ENCODE results near the gene PALM. TPM values are rescaled to one million over a fixed set of nuclear protein-coding genes. Genes with fewer than 3 reads are reported as not detected.

PALM gene
- total RNA-seq, 4 donors from 2014 or later = 42.8 to 119 (median 70.8) TPM

- H3K27me3 ChIP-seq = peaks cover 0 to 13% (median 0%) of the 10 kb centered on the region in 4 donors
- TF ChIP-seq CTCF (IDR thresholded peaks at IDR 0.05) (no peak), EP300 (IDR thresholded peaks at IDR 0.05) (no peak), POLR2A (IDR thresholded peaks at IDR 0.05; ENCODE audit: low read depth) (no peak), POLR2AphosphoS5 (IDR thresholded peaks at IDR 0.05) (no peak)
- peaks cover 0 to 8% (median 7%) of the 10 kb centered on the region in 4 donors for H3K36me3 ChIP-seq
- H3K4me3 ChIP-seq = peak overlapping the region; percentile 80 to 98 (median 82)
- peak overlapping the region; percentile 95 to 99 (median 96) for H3K27ac ChIP-seq (replicated peaks in 1 of 4)
- H3K9me3 ChIP-seq = no peaks in the 10 kb centered on the region
- no peak for DNase-seq (ENCODE audit: extremely low spot score)
- WGBS = 71% methylated on average over 31 of the region's 54 CpGs
- peaks cover 23 to 49% (median 47%) of the 10 kb centered on the region in 4 donors for H3K4me1 ChIP-seq
- intact Hi-C loops (cut with DNase I) = no loop called here
Measured at GRCh38 chr19:681029-682019, 27.4 kb upstream of the PALM start.

- peaks cover 0 to 8% (median 7%) of the 10 kb centered on the region in 4 donors for H3K36me3 ChIP-seq
- TF ChIP-seq EP300 (IDR thresholded peaks at IDR 0.05) (no peak), CTCF (IDR thresholded peaks at IDR 0.05) (no peak), POLR2AphosphoS5 (IDR thresholded peaks at IDR 0.05) (peak in 1 of 2 donors; percentile 42)
- peaks cover 16 to 34% (median 32%) of the 10 kb centered on the region in 4 donors for H3K4me1 ChIP-seq
- H3K27ac ChIP-seq (replicated peaks in 1 of 4) = no peak overlapping the region
- H3K27me3 ChIP-seq = no peaks in the 10 kb centered on the region
- DNase-seq (ENCODE audit: extremely low spot score) = no peak
- no peak overlapping the region for H3K4me3 ChIP-seq
- intact Hi-C loops (cut with DNase I) = no loop called here
- no peaks in the 10 kb centered on the region for H3K9me3 ChIP-seq
- 87% methylated on average over 7 of the region's 25 CpGs for WGBS
Measured at GRCh38 chr19:682678-683320, 25.9 kb upstream of the PALM start.

GRCh38 chr19:685454-685931 is 23.2 kb upstream of the PALM start:
- TF ChIP-seq EP300 (IDR thresholded peaks at IDR 0.05) (no peak), CTCF (IDR thresholded peaks at IDR 0.05) (no peak), POLR2AphosphoS5 (IDR thresholded peaks at IDR 0.05) (peak in 1 of 2 donors; percentile 6), POLR2A (IDR thresholded peaks at IDR 0.05; ENCODE audit: low read depth) (no peak)
- Histone ChIP-seq H3K9me3 (no peaks in the 10 kb centered on the region), H3K4me1 (peaks cover 0 to 12% (median 11%) of the 10 kb centered on the region in 4 donors), H3K36me3 (peaks cover 0 to 8% (median 7%) of the 10 kb centered on the region in 4 donors), H3K27ac (replicated peaks in 1 of 4) (no peak overlapping the region), H3K27me3 (no peaks in the 10 kb centered on the region), H3K4me3 (no peak overlapping the region)
- intact Hi-C loops (cut with DNase I) = no loop called here
- 82% methylated on average over 25 of the region's 31 CpGs for WGBS
- no peak for DNase-seq (ENCODE audit: extremely low spot score)

GRCh38 chr19:686589-687297 is 22.0 kb upstream of the PALM start:
- H3K4me3 ChIP-seq = no peak overlapping the region
- no peaks in the 10 kb centered on the region for H3K27me3 ChIP-seq
- H3K36me3 ChIP-seq = peaks cover 0 to 2% (median 1%) of the 10 kb centered on the region in 4 donors
- H3K27ac ChIP-seq (replicated peaks in 1 of 4) = no peak overlapping the region
- no peak for DNase-seq (ENCODE audit: extremely low spot score)
- no peaks in the 10 kb centered on the region for H3K9me3 ChIP-seq
- no peak for TF ChIP-seq CTCF (IDR thresholded peaks at IDR 0.05)
- no peak for TF ChIP-seq POLR2AphosphoS5 (IDR thresholded peaks at IDR 0.05)
- TF ChIP-seq EP300 (IDR thresholded peaks at IDR 0.05) = no peak
- no peak for TF ChIP-seq POLR2A (IDR thresholded peaks at IDR 0.05; ENCODE audit: low read depth)
- WGBS = 86% methylated on average over 4 of the region's 17 CpGs
- intact Hi-C loops (cut with DNase I) = no loop called here
- no peaks in the 10 kb centered on the region for H3K4me1 ChIP-seq
